PC-9 (cell line): Measurements from ENCODE around the gene PXN. TPM values are rescaled to one million over a fixed set of nuclear protein-coding genes. Genes with fewer than 3 reads are reported as not detected.
A peak's percentile ranks its signal among the peaks of the same experiment; 100 is the strongest.

Experiments
- BruUV-seq: library from RNA; stranded (reverse); fragments of 400-500 nt; replicated peaks from 2 replicates; lab custom pipeline; 2021; lab: Mats Ljungman, UMichigan
- CTCF ChIA-PET: fragments of 300-600 bp; sonication (Branson Sonifier 250); formaldehyde crosslinking; loops from one replicate; lab custom pipeline; 2022; ENCODE audit warnings: antibody characterized with exemption; lab: Charles Lee
- POLR2A ChIA-PET: fragments of 300-600 bp; sonication (Branson Sonifier 250); formaldehyde crosslinking; loops from one replicate; lab custom pipeline; 2022; ENCODE audit warnings: antibody characterized with exemption; ENCODE audit not compliant: unreplicated experiment; lab: Charles Lee
- DNase-seq, 2 experiments: peaks; one replicate each; pipeline versions ENCODE4 v3.0.0 to v3.0.0-alpha.2; 2015 to 2022; ENCODE audit warnings: mixed read lengths in 1 of 2
- H2AFZ ChIP-seq: fragments of 200-600 bp; sonication (generic); 2 replicates; pipeline ENCODE4 v1.8.1; 2017; ENCODE audit warnings: antibody characterized with exemption
- H3F3A ChIP-seq: fragments of 200-600 bp; sonication (generic); 2 replicates; pipeline ENCODE4 v1.8.1; 2017; ENCODE audit warnings: antibody characterized with exemption, mild to moderate bottlenecking, low read depth; ENCODE audit not compliant: insufficient read depth
- H3K27ac ChIP-seq: fragments of 200-600 bp; sonication (generic); 2 replicates; pipeline ENCODE4 v1.6.1; 2016; ENCODE audit warnings: mixed run types
- H3K27me3 ChIP-seq: fragments of 200-600 bp; sonication (generic); 2 replicates; pipeline ENCODE4 v1.6.1; 2016; ENCODE audit warnings: low read depth, mixed run types; ENCODE audit not compliant: insufficient read depth
- H3K36me3 ChIP-seq: fragments of 200-600 bp; sonication (generic); 2 replicates; pipeline ENCODE4 v1.6.1; 2016; ENCODE audit warnings: low read depth, mixed run types
- H3K4me1 ChIP-seq: fragments of 200-600 bp; sonication (generic); replicated peaks from 2 replicates; pipeline ENCODE4 v1.6.1; 2016; ENCODE audit warnings: mixed run types; ENCODE audit not compliant: insufficient read depth
- H3K4me2 ChIP-seq: fragments of 200-600 bp; sonication (generic); 2 replicates; pipeline ENCODE4 v1.6.1; 2017; ENCODE audit warnings: mixed run types
- H3K4me3 ChIP-seq: fragments of 200-600 bp; sonication (generic); 2 replicates; pipeline ENCODE4 v1.6.1; 2016; ENCODE audit warnings: mixed run types
- H3K79me2 ChIP-seq: fragments of 200-600 bp; sonication (generic); 2 replicates; pipeline ENCODE4 v1.6.1; 2017; ENCODE audit warnings: low read depth, mixed run types
- H3K9me2 ChIP-seq: fragments of 200-600 bp; sonication (generic); 2 replicates; pipeline ENCODE4 v1.8.1; 2017; ENCODE audit warnings: mild to moderate bottlenecking; ENCODE audit not compliant: insufficient read depth
- H3K9me3 ChIP-seq: fragments of 200-600 bp; sonication (generic); 2 replicates; pipeline ENCODE4 v1.8.1; 2016; ENCODE audit warnings: low read depth; ENCODE audit not compliant: insufficient read depth
- H4K20me1 ChIP-seq: fragments of 200-600 bp; sonication (generic); 2 replicates; pipeline ENCODE4 v1.8.1; 2017; ENCODE audit not compliant: insufficient read depth
- CTCF ChIP-seq: fragments of 200-600 bp; sonication (generic); conservative IDR thresholded peaks from 2 replicates; pipeline ENCODE4 v1.6.1; 2017; ENCODE audit warnings: mixed run types, antibody characterized with exemption, mild to moderate bottlenecking, moderate library complexity
- EZH2 ChIP-seq: fragments of 200-600 bp; sonication (generic); IDR thresholded peaks from 2 replicates; pipeline ENCODE4 v1.8.0; 2017; ENCODE audit warnings: antibody characterized with exemption, low read depth
- intact Hi-C: fragments of 100-400 bp; cut with micrococcal nuclease; formaldehyde crosslinking; loops from one replicate; pipeline ENCODE4 v1.10.0; 2022; ENCODE audit not compliant: unreplicated experiment
- total RNA-seq: library from RNA; stranded (reverse); gene quantifications from 2 replicates; pipeline ENCODE4 v1.2.3, GENCODE V29; 2021

The PXN gene
- total RNA-seq, 1 experiment from 2014 or later, result 218 TPM

DNA sequence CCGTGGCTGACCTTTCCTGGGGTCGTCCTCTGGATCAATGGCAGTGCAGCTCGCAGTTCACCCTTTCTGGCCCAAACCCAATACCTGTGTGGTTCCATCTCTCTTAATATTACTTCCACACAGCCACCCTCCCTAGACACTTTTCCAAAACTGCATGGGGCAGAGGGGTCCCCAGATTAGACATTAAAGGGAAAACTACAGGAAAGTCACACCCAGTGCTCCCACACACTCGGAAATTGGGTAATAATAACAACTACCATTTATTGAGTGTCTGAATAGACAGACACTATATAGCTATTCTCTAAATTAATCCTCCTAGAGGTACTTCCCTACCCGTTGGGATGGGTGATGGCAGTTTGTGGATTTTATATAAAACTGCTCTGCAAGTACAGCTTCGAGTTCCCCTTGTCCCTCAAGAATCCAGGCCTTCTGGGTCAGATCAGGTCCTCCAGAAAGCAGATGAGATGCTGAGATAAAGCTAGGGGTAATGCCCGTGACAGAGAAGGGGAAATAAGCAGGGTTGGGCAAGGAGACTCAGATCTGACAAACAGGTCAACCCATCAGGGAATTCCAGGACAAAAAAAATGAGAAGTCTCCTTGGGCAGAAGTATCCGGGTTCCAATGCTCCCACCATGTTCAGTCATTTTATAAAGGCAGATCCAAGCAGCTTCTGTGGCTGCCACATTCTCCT lies 795 bp upstream of the PXN start:
- Histone ChIP-seq H4K20me1 (0 out of 2 replicates have a peak, but pooled peaks cover 4% of the 10 kb centered on the region), H3K36me3 (no peaks in the 10 kb centered on the region; the same call in 1 of the 2 replicates), H3K4me1 (peaks cover 31% of the 10 kb centered on the region), H3K4me2 (no peak overlapping the region), H3F3A (peaks cover 7% of the 10 kb centered on the region; the same call in 1 of the 2 replicates), H3K9me2 (no peaks in the 10 kb centered on the region), H2AFZ (no peak overlapping the region), H3K79me2 (peaks cover 41% of the 10 kb centered on the region), H3K27me3 (no peaks in the 10 kb centered on the region), H3K27ac (no peak overlapping the region), H3K4me3 (no peak overlapping the region), H3K9me3 (no peaks in the 10 kb centered on the region)
- ChIA-PET POLR2A (interaction anchor here (1.6 to 3.5 kb wide), 2 partner anchors 25 to 36 kb away, joined by 12 to 83 read pairs; no protein-coding TSS in a partner anchor), CTCF (interaction anchor here (1.0 to 2.6 kb wide), 3 partner anchors 36 to 84 kb away, joined by 7 to 50 read pairs (median 13); partner anchors contain the start of gene RPLP0)
- no peak for DNase-seq
- intact Hi-C loops, result no loop called here
- BruUV-seq, result TSS peak; percentile 23
- no peak for TF ChIP-seq EZH2
- no peak for TF ChIP-seq CTCF

DNA sequence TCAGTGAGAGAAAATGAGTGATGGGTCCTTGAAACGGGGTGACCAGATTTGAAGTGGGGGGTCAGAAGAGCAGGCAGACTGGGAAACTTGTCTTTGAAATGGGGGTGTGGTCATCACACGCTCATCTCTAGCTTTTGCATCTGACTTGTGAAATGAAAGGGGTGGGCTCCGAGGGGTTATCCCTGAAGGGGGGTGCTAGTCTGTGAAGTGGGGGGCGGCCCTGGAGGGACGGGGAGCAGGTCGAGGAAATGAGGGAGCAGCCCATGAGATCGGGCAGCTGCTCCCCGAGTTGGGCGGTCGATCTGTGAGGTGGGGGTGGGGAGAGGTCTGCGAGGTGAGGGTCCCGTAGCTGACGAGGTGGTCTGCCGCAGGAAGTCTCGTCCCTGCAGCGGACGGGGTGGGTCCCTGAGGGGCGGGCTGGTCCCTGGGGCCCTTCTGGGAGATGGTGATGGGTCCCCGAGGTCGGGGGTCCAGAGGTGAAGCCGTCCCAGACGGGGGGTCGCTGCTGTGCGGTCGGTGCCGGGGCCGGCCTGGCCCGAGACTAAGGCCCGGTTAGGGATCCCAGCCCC lies 542 bp downstream of the PXN start:
- peaks cover 34% of the 10 kb centered on the region for H3K4me1 ChIP-seq
- no TSS peak for BruUV-seq
- intact Hi-C loops, result loop anchor here (1.0 to 2.0 kb wide), 3 partner anchors 26 to 64 kb away; partner anchors contain the start of genes RNU4-2 and RPLP0

More for the DNA sequence above, 542 bp downstream of the PXN start:
- TF ChIP-seq CTCF, result no peak
- TF ChIP-seq EZH2, result no peak
- H3K27ac ChIP-seq, result peak overlapping the region; percentile 19; the same call in 1 of the 2 replicates
- no peaks in the 10 kb centered on the region; the same call in 1 of the 2 replicates for H3K36me3 ChIP-seq
- no peaks in the 10 kb centered on the region for H3K9me3 ChIP-seq
- 0 out of 2 replicates have a peak, but pooled peaks cover 6% of the 10 kb centered on the region for H4K20me1 ChIP-seq
- H3K4me2 ChIP-seq, result peak overlapping the region; percentile 92
- H3K9me2 ChIP-seq, result no peaks in the 10 kb centered on the region
- CTCF ChIA-PET, result interaction anchor here (0.5 to 2.6 kb wide), 10 partner anchors 8 to 98 kb away, joined by 3 to 50 read pairs (median 7); partner anchors contain the start of genes RNU4-2 and RPLP0
- H3K27me3 ChIP-seq, result no peaks in the 10 kb centered on the region
- H3F3A ChIP-seq, result peaks cover 7% of the 10 kb centered on the region; the same call in 1 of the 2 replicates
- DNase-seq, result no peak
- H3K79me2 ChIP-seq, result peaks cover 54% of the 10 kb centered on the region
- POLR2A ChIA-PET, result interaction anchor here (0.7 to 3.5 kb wide), 4 partner anchors 17 to 64 kb away, joined by 6 to 83 read pairs (median 13); partner anchors contain the start of gene RPLP0
- peak overlapping the region; percentile 76 for H3K4me3 ChIP-seq
- H2AFZ ChIP-seq, result no peak overlapping the region
